ENCODE measurements around the gene HJURP.

Gene HJURP

DNA sequence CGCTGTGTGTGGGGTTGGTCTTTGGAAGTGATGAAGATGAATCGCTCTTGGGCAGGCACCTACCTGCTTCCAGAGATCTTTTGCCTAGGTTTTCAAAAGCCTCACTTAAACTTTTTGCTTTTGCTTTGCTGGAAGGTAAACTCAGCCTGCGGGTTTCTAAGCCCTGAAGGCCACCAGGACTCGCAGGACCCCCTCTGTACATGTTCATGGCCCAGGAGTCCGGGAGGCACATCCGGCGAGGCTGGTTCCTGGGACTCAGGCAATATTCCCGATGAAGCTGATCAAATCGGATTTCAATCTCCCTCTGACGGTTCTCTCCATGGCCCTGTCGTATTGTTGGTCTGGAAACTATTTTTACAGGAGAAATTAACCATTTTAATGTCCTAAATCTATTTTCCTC, 13.2 kb downstream of the HJURP start:
- no peak for DNase-seq (ENCODE audit: insufficient read length, low spot score)
- no peak for FAIRE-seq
- no peak for TF ChIP-seq POLR2A (IDR thresholded peaks at IDR 0.05; ENCODE audit: low read depth, low read length)

DNA sequence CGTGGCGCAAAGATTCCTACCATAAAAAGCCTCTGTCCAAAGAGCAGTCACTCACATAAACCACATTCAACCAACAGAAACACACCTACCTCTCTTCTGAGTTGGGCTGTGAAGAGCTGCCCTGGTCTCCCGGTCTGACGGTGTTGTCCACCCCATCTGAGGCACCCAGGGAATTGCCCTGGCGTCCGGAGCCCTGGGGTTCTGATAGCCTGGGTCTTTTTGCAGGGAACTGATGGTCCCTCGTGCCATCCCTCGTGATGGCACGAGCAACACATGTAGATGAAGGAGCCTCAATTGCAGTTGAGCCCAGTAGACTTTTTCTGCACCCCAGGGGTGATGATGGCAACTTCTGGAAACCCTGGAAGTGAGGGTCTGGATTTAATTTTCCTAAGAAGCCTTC, 13.8 kb downstream of the HJURP start:
- no peak for FAIRE-seq
- no peak for TF ChIP-seq POLR2A (IDR thresholded peaks at IDR 0.05; ENCODE audit: low read depth, low read length)
- DNase-seq (ENCODE audit: insufficient read length, low spot score) = no peak

DNA sequence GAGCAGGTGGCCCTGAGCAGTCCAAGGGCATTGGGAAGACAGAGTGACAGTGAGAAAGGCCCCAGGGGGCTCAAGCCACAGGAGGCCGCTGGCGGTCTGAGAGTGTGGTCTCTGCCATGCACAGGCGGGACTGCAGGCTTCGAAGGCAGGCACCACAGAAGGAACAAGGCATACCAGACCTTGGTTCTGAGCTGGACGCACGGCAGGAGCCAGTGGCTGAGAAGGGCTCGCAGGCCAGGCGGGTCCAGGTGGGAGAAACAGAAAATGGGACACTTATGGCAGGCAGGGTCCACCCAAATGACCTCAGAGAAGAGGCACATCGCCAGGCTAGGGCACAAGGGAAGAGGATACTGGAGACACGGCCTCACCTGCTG, 14.9 kb downstream of the HJURP start:
- no peak for DNase-seq (ENCODE audit: insufficient read length, low spot score)
- TF ChIP-seq POLR2A (IDR thresholded peaks at IDR 0.05; ENCODE audit: low read depth, low read length) = no peak
- FAIRE-seq = no peak

DNA sequence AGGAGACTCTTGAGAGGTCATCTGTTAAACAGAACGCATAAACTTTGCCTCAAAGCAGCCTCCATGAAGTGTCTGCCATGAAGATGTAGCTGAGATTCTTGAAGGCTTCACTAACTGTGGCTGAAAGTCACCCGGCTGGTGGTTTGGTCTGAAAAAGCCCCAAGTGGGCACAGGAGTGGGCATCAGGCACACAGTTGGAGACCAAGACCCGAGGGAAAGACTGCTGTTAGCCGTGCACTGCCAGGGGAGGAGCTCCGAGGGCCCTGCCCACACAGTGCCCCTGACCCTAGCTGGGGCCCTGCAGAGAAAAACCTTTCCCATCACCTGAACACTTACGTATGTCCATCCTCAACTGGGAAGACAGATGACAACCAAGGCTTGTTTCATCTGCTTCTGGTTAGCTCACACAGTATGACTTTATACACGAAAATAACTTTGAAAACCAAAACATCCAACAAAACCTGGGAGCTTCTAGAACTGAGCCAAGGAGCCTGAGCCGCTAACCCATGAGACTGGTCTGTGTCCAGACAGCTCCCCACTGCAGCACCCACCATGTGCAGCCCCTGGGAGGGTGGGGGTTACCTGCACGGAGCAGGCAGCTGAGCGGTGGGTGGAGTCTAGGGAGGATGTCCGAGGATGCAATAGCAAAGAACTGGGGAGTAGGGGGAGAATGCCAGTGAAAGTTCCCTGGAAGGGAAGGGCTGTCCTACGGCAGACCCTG, 15.4 kb downstream of the HJURP start:
- no peak for TF ChIP-seq POLR2A (IDR thresholded peaks at IDR 0.05; ENCODE audit: low read depth, low read length)
- no peak for DNase-seq (ENCODE audit: insufficient read length, low spot score)
- FAIRE-seq = no peak

GRCh38 chr2:233838251-233838650, 16.1 kb downstream of the HJURP start:
- no peak for DNase-seq (ENCODE audit: insufficient read length, low spot score)
- no peak for FAIRE-seq
- no peak for TF ChIP-seq POLR2A (IDR thresholded peaks at IDR 0.05; ENCODE audit: low read depth, low read length)

- no peak for FAIRE-seq
- DNase-seq (ENCODE audit: insufficient read length, low spot score) = no peak
- TF ChIP-seq POLR2A (IDR thresholded peaks at IDR 0.05; ENCODE audit: low read depth, low read length) = no peak
Measured at GRCh38 chr2:233837694-233838229, 16.6 kb downstream of the HJURP start.

DNA sequence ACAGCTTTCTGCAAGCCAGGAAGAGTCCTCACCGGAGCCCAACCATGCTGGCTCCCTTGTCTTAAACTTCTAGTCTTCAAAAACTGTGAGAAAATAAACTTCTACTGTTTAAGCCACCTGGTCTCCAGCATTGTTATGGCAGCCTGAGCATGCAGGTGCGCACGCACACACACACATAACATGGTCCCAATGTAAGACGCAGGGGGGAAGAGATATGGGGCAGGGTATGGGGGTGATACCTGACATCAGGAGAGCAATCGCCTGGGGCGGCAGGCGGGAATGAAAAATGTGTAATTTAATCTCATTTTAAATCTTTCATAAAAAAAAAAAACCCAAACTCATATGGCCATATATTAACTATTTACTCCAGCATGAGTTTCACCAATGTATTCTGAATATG, 18.0 kb downstream of the HJURP start:
- no peak for DNase-seq (ENCODE audit: insufficient read length, low spot score)
- no peak for FAIRE-seq
- no peak for TF ChIP-seq POLR2A (IDR thresholded peaks at IDR 0.05; ENCODE audit: low read depth, low read length)

DNA sequence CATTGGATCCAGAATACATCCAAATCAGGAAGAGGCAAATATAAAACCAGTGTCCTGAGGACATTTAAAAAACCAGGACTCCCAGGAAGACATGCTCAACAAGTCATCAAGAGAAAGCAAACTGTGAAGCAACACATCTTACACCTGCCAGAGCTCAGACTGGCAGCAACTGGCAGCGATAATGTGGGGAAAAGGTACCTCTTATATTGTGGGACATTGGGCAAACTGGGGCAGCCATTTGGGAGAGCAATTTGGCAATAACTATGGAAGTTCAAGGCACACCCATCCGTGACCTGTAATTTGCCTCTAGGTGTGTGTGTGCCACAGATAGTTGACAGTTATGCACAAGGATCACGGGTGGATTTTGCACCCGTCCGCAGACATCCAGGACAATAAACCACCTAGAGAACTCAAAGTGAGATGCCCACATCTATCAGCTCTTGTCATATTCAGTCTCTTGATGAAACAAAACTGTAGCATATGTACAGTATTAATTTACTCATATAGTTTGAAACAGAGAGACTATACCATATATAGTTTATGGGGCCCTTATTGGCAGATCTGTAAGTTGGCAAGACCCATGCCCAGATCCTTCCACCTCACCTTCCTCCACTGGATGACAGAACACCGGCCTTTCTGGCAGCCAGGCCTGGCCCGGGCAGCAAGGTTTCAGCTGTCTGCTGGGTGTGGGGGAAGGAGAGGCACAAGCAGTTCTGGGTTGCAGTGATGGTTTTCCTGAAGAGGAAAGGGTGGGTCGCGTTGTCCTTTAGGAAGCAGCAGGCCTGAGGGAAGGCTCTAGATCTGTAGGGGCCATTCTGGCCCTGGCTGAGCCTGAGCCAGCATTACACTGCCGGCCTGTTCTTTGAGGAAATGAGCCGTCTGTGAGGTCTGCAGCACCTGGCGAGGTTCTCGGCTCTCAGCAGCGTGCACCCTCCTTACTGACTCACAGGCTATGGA, 18.8 kb downstream of the HJURP start:
- DNase-seq (ENCODE audit: insufficient read length, low spot score) (no peak), FAIRE-seq (no peak)
- no peak for TF ChIP-seq POLR2A (IDR thresholded peaks at IDR 0.05; ENCODE audit: low read depth, low read length)

DNA sequence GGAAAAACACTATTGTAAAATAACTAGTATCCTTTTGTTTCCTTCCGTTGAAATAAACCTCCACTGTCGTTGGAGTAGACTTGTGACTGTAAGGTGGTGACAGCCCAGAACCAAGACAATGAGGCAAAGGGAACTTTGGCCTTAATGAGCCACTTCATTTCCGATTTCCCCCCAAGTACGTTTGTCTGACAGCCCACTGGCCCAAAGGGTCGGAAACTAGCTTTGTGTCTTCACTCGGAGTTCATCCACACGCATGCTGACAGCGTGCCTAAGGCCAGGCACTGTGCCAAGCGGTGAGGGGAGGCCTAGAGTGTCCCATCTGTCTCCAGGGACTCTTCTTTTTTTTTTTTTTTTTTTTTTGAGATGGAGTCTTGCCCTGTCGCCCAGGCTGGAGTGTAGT, 21.0 kb downstream of the HJURP start:
- FAIRE-seq (no peak), DNase-seq (ENCODE audit: insufficient read length, low spot score) (no peak)
- TF ChIP-seq POLR2A (IDR thresholded peaks at IDR 0.05; ENCODE audit: low read depth, low read length) = no peak

- peak; percentile 48 for FAIRE-seq
- DNase-seq (ENCODE audit: insufficient read length, low spot score) = peak; percentile 71
- no peak for TF ChIP-seq POLR2A (IDR thresholded peaks at IDR 0.05; ENCODE audit: low read depth, low read length)
Measured at GRCh38 chr2:233832869-233833311, 21.4 kb downstream of the HJURP start.

DNA sequence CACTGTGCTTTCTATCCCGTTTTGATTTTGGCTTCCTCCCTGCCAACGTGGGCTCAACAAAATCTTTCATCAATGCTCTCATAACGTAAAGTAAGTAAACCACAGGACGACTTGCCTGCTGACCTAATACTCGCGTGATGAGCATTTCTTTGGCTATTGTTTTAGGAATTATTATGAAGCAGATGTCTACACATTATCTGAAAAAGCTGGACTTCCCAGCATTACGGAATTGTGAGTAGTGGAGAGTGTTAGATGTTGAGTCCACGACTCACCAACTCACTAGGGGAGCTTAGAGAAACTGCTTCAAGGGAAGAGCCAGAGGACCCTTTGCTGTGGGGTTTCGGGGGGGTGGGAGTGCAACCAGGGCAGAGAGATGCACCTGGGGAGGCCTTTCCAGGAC, 21.9 kb downstream of the HJURP start:
- no peak for TF ChIP-seq POLR2A (IDR thresholded peaks at IDR 0.05; ENCODE audit: low read depth, low read length)
- no peak for FAIRE-seq

DNA sequence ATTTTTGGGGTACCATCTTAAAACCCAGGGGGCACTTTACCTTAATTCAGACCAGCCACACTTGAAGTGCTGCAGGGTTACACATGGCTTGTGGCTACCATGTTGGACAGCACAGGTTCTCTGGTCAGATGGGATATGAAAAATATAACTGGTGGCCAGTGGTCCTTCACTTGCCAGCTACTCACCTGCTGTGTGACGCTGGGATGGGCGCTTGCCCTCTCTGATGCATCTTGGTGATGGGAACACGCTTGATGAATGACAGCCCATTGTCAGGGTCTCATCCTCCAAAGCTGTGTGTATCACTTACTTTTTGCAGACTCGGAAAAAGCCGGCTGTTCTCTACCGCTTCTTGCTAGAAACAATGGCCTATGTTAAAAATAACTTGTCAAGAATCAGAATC, 22.5 kb downstream of the HJURP start:
- TF ChIP-seq POLR2A (IDR thresholded peaks at IDR 0.05; ENCODE audit: low read depth, low read length) = no peak
- FAIRE-seq = no peak

More for the DNA sequence above, 21.9 kb downstream of the HJURP start:
- DNase-seq (ENCODE audit: insufficient read length, low spot score) = no peak

DNA sequence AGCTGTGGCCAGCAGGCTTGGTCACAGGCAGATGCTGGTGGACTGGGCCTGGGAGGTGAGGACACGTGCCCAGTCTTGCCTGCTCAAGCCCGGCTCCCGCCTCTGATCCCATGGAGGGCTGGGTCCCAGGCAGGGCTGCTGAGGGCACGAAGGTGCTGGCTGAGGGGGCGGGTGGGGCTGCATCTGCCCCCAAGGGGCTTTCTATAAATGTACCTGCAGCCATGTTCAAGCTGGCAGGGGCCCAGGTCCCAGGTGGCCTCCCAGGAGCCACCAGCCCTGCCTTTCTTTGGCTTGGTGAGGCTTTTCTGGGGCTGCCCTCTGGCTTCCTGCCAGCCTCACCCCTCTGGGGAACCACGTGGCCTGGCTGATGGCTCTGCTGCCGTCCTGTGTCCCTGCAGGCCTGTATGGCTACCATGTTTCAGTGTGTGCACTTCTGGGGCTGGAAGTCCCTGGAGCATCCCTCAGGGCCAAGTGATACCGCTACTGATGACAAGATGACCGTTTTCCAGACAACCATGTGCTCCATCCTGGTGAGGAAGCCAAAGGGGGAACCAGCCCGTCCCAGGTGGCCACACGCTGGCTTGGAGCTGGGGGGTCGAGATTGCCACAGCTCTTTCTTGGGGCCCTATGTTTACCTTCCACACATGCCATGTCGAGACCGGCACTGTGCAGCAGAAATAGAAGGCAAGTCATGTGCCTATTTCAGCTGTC, 23.2 kb downstream of the HJURP start:
- no peak for FAIRE-seq
- no peak for DNase-seq (ENCODE audit: insufficient read length, low spot score)
- TF ChIP-seq POLR2A (IDR thresholded peaks at IDR 0.05; ENCODE audit: low read depth, low read length) = no peak

More for the DNA sequence above, 22.5 kb downstream of the HJURP start:
- no peak for DNase-seq (ENCODE audit: insufficient read length, low spot score)
